HG02885 (cell line): ENCODE data around the gene SLC6A11.

ENCODE experiments used
- ATAC-seq: cut with Tn5 transposase; IDR thresholded peaks from one replicate; pipeline ENCODE4 v1.9.1; 2021; ENCODE audit warnings: mild to moderate bottlenecking; ENCODE audit not compliant: unreplicated experiment, poor library complexity

SLC6A11 gene

DNA sequence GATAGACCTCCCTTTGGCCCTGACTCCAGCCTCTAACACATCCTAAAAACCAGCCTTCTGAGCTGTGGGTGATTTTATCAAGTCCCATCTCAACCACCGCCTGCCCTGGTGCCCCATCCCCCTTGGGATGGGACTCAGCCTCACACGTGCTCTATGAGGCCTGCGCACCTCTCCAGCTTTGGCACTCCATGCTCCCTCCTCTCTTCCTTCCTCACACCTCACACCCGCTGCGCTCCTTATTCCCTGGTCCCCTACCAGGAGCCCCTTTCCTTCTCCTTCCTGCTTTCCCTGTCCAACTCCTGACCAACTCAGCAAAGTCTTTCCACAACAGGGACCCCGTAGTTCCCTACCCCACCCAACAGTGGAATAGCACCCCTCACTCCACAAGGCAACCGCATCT is 158.1 kb downstream of the SLC6A11 start:
- no peak for ATAC-seq

DNA sequence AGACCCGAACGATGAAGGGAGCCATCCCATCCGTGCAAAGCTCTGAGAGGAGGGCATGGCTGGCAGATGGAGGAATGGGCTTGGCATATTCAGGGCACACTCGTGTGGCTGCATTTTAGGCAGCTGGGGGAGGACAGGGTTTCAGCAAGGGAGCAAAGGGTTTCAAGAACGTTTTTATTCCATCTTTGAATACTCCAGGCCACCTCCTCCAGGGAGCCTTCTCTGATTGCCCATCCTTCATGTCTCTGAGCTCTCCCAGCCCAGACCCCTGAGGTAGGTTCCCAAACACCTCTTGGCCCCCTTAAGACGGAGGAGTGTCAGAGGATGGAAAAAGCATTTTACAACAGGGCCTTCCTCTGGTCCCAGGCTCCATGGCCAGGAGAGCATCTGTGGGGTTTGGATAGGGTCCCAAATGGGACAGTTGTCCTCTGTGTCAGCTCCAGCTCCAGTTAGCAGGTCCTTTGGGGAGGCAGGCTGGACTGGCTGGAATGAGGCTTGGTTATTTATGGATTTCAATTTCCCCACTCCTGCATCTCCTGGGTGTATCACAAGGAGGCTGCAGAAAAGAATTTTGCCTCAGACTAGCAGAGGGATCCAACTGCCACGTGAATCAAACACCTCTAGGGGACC is 158.8 kb downstream of the SLC6A11 start:
- ATAC-seq = no peak

DNA sequence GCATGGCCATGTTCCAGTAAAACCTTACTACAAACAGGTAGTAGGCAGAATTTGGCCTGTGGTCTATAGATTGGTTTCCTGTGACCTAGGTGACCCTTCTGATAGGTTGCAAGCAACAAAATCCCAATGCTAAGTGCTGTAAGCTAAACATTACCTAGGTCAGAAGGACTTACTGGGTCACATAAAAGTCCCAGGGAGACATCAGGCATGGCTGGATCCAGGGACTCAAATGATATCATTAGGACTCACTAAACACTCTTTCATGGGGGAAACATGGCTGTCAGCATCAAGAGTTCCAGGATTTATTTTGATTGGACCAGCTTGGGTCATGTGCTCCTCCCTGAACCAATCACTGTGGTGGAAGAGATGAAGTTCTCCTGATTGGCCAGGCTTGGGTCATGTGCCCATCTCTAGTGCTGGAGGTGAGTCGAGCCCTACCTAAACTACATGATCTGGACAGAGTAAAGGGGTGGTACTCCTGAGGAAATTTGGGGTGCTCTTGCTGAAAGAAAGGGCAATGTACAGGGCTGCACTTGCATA is 159.7 kb downstream of the SLC6A11 start:
- no peak for ATAC-seq

DNA sequence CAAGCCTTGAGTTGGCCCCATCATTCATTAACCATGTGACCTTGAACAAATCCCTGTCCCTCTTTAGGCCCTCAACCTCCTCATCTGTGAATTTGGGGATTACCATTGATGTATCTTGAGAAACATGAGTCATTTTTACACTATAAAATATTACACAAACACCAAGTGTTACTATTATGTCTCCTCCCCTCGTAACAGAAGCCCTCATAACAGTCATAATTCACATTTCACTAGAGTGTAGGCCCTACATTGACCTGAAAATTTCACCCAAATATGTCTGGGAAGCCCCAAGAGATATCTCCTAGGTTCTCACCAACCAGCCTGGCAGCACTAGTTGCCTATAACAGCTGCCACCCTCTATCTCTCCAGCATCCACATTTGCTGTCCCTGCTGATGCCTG is 160.7 kb downstream of the SLC6A11 start:
- no peak for ATAC-seq

DNA sequence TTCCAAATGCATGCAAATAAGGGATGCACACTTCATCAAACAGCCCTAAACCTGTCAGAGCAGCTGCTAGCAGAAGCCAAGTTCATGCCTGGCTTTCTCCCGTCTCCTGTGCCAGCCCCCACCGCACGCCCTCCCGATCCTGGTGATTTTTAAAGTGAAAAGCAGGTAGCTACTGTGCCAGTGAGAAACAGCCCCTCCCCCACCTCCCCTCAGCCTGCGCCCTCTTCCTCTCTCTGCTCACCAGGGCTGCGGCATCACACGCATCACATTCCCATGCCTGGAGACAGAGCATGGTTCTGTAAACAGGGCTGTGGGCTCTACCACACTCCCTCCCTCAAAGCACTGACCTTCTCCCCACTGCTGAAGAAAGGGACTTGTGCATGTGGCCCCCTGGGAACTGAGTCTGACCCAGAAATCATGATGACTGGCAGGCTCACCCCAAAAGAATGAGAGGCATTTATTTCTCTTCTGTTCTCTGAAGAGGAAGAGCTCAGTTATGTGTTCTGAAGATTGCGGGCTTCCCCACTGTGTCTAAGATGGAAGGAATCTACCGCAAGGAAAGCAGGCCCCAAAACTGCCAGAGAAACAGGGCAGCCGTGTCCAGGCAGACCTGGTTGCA is 162.0 kb downstream of the SLC6A11 start:
- ATAC-seq = no peak

DNA sequence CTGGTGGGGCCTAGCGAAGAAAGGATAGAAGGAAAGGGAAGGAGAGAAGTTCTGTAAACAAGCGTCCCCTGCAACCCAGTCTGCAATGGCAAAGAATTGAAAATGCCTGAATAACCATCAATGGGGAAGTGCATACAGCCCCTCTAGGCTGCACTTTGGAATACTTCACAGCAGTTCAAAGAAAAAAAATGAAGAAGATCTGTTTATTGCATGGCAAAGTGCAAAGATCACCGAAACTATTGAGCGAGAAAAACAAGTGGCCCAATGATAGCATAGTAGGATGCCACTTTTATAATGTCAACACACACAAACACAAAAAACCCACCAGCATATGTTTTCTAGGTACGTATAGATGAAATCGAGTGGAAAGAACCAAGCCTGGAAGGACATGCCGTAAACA is 162.9 kb downstream of the SLC6A11 start:
- ATAC-seq = no peak

DNA sequence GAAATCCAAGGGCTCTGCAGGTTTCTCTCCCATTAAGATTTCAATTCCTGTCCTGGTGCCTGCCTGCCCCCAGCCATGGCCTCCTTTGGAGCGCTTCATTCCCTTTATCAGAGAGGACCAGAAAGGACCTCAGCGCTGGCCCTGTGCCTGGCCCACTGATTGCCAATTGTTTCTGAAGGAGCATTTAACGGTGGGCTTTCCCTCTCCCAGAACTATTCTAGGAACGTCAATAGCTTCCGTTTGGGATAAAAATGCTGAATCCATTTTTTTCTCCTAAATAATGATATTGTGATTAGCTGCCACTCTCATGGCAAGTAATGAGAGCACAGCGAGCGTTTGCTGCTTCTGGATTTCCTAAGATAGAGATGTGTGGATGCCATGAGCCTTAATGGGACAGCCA is 164.3 kb downstream of the SLC6A11 start:
- no peak for ATAC-seq

DNA sequence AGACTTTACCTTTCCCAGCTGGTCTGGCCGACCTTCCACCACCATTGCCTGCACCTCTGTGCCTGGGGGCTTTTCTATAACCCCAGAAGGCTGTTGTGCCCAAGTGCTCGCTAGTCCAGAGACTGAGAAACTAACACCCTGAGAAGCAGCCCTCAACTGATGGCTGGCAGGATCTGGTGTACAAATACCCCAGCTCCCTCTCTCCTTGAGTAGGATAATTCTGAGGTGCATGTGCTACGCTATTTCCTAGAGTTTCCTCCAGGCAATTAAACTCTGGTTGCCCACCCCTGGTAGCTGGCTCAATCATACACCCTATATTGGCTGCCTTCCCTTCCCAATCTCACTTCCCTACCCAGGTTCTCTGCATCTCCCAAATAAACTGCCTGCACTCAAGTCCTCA is 165.0 kb downstream of the SLC6A11 start:
- no peak for ATAC-seq

DNA sequence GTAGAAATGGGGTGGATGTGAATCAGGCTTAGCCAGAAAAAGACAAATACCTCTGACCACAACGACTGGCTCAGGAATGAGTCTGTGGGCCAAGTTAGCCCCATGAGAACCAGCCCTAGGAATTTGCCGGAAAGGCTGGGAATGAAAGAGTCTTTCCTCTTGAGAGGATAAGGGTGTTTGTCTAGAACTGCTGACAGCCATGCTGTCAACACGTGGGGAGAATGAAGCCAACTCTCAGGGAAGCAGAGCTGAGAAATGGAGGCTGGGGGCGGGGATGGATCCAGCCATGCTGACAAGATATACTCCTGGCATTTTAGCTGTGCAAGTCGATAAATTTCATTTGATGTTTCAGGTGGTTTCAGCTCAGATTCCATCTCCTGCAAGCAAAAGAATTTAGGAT is 165.9 kb downstream of the SLC6A11 start:
- ATAC-seq = no peak

DNA sequence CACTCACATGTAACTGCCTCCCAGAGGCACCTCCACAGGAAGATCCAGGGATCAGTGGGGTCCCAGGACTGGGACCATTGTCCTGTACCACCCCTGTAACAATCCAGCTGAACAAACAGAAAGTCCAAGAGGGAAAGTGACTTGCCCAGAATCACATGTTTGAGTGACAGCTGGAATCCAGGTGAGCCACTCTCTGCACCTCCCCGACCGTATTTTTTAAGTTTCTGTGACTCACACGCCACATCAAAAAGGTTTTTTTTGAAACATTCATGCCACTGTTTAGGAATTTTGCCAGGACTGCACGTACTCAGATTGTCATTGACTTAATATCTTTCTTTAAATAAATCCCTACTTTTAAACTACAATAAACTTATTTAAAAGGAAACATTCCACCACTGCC is 166.8 kb downstream of the SLC6A11 start:
- ATAC-seq = no peak

DNA sequence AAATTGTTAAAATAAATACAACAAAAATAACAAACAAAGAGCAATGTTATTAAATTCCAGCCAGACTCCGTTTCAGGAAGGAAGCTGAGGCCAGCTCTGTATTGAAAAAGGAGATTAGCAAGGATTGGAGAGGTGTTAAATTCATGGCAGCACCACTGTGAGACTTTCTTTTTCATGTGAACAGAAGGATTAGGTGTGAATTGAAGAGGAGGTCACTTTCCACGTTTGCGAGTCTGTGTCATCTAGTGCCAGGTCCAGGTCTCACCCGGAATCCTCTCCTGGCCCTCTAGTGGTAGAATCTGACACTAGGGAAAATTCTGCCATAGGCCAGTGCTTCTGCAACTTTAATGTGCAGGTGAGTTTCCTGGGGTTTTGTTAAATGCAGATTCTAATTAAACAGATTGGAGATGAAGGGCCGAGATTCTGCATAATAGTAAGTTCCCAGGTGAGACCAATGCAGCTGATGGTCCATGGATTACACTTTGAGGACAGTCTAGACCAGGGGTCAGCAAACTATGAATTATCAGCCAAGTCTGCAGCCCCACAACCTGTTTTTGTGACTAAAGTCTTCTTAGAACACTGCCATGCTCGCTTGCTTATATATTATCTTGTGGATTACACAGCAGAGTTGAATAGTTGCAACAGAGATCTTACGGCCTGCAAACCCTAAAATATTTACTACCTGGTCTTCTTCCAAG is 167.3 kb downstream of the SLC6A11 start:
- no peak for ATAC-seq

DNA sequence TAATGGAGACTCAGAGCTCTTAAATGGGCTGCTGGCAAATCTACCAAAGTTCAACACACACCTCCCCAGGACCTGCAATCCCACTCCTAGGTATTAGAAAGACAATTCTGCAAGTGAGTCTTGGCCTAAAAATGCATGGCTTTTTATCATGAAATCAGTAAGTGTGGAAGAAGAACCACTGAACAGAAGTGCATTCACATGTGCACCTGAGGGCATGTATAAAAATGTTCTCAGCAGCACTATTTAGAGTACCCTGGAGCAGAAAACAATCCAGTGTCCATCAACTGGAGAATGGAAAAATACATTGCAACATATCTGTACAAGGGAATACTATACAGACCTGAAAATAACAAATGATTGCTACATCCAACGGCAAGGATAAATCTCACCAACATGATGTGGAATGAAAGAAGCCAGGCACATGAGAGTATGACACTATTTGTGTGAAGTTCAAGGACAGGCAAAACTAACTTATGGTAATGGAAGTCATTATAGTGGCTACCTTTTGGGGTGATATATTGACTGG is 168.4 kb downstream of the SLC6A11 start:
- no peak for ATAC-seq

DNA sequence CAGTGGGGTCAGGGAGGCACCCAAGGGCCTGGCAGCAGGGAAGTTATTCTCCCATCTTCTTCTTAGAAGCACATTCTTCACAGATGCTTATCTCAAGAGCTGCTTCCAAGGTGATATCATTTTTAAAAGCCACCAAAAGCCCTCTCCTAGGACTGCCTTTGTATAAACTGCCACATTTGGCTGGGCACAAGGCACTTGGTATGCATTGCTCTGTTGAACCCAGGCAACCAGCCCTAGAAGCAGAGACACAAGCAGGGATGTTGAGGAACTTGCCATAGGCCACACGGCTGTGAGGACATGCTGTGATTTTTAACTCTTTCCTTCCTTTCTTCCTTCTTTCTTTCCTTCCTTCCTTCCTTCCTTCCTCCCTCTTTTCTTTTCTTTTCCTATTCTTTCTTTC is 169.2 kb downstream of the SLC6A11 start:
- ATAC-seq = no peak

DNA sequence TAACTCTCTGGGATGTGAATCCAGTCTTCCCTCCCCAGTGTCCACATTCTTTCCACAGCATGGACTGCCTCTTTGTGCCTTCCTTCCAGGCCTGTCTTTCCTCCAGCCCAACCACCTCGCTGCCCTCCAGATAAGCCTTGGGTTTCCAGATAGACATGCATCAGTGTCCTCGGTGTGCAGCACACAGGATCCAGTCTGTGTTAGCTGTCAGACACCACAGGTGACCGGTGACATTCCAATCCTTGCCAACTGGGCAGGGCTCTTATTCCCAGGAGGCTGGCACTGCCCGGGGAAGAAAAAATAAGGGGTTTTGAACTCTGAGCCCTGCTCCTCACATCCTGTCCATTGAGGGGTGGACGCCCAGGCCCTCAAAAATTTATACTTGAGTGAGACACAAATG is 170.6 kb downstream of the SLC6A11 start:
- no peak for ATAC-seq

DNA sequence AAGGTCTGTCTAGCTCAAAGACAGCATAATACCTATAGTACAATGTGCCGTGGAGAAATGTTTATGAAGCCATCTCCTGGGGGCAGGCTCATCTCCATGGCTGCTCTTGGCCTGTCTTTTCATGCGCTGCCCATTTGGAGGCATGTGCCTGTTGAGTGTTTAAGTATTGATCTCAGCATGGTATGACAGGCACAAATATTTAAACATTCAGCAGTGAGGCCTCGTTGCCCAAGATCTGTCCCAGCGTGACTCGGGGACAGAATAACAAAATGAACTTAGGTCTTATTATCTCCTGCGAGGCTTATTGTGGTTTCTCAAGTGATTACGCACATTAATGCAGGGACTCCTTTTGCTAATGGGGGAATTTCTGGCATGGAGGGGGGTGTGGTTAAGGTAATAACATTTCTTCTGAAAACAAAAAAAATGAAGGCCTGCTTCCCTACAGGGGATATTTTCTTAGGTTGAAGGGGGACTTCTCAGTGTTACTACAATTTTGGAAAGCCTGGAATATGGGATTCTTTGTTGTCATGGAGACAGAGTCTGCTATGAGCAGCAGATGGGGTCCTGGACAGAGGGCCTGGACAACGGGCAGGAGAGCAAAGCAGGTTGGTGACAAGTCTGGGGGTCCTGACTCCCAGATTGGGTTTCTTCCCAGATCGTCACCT is 172.1 kb downstream of the SLC6A11 start:
- ATAC-seq = no peak

DNA sequence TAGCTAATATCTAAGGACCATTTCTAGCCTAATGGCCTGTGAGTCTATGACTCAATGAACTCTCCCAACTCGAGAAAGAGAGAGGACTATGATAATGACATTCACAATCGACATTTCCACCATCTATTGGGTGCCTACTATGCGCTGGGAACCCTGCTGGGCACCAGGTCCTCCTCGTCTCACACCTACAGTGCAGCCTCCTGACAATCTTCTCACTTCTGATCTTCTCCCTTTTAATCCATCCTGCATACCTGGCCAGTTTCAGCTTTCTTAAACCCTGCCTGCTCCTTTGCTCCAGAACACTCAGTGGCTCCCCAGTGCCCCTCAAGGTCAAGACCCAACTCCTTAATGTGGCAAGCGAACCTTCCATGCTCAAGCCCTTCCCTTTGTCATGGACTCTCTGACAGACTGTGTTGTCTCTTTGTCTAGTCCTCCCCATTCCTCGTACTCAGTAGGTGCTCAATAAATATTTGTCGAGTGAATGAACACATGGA is 173.0 kb downstream of the SLC6A11 start:
- no peak for ATAC-seq
